HG02973 (cell line): ENCODE data around the gene CAMK2D.

Source experiments
- ATAC-seq: cut with Tn5 transposase; IDR thresholded peaks from one replicate; pipeline ENCODE4 v1.9.1; 2021; ENCODE audit warnings: moderate library complexity; ENCODE audit not compliant: unreplicated experiment

Gene CAMK2D

DNA sequence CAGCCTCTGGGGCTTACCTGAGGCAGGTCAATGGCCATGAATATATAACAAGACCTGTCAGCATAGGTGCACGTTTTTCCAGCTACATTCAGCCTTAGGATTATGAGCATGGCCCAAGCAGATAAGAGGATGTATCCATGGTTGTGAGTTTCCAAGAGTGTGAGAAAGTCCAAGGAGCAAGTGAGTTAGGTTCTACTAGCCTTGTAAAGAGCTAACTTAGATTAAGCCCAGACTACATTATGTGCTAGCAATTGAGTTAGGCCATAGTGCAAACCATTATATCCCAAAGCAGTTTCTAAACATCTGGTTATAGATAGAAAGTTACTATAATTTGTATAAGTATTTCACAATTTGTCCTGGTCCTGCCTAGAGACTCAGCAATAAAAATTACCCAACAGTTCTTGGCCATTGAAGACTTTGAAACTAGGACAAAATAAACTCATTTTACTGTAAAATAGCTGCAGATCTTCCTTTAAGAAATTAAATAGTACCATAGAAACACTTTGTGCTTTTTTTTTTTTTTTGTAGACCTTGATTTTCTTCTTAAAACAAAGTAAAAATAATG is 312.0 kb downstream of the CAMK2D start:
- ATAC-seq = no peak

DNA sequence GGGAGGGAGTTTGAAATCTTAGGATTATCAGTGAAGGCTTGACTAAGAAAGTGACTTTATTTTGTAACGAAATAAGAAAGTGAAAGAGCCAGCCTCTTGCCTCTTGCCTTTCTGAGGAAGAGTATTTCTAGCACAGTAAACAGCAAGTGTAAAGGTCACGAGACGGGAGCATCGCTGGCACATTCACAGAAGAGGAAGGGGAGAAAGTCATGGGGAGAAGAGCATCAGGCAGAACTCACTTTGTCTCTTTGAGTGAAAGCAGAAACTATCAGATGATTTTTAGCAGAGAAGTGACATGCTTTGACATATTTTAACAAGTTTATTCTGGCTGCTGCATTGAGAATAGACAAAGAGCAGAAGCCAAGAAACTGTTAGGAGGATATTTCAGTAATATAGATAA is 313.8 kb downstream of the CAMK2D start:
- ATAC-seq = no peak

DNA sequence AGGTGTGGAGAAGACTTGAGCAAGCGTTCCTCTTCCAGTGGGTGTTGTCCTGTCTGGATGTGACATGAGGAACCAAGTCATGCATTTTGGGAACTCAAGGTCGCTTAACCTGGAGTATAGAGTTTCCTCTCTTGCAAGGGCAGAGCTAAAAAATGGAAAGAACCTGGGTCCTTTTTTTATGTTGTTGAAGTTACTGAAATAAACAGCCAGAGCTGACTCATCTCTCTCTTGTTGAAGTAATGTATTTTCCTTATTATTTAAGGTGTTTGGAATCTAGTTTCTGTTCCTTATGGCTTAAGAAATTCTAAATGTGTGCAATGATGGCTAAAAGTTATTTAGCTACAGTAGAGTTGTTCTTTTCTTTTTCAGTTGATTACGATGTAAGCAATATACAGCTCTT is 314.5 kb downstream of the CAMK2D start:
- no peak for ATAC-seq

DNA sequence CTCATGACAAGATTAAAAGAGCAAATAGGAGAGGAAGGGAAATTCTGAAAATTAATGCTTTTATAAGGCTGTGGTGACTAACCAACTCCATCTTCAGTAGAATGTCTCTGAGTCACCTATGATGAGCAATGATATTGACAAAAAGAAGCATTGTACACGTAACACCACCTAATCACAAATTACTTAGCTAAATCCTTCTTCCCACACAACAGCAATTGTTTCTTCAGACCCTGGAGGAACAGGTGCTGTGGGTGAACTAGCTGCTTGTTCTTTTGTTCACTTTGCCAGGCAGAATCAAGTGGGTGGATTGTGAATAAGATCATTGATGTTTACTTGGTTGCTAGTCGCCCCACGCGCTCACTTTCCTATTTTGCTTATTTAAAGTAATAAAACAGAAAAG is 315.5 kb downstream of the CAMK2D start:
- ATAC-seq = no peak

DNA sequence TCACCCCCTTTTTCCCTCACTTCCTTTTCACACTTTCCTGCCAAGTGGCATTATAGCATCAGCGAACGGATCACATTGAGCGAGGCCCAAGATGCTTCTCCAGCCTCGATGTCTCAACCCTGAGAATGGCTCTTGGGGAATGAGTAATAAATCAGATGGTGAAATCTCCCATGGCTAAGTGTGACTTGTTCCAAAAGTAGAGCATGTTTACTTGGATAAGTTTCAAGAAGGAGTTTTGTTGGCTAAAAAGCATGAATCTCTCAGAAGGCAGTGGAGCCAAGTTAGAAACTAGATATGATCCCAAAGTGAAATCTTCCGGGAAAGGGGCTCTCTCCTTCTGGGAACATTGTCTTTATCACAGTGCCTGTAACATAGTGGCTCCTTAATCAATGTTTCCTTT is 316.3 kb downstream of the CAMK2D start:
- no peak for ATAC-seq

DNA sequence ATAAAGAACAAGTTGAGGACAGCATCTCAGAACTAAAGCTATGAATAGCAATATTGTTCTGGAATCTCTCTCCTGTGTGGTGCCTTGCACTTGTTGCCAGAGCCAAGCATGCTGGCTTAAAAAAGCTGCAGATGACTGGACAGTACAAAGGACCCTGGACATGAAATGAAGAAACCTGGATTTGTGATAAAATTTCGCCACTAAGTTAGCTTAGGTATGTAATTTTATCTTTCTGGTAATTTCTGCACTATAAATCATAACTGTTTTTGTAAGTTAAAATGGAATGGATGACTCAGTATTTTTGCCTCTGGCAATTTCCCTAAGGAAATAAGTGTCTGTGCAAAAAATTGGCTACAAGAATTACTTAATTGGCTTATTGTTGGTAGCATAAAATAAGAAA is 317.2 kb downstream of the CAMK2D start:
- ATAC-seq = no peak

DNA sequence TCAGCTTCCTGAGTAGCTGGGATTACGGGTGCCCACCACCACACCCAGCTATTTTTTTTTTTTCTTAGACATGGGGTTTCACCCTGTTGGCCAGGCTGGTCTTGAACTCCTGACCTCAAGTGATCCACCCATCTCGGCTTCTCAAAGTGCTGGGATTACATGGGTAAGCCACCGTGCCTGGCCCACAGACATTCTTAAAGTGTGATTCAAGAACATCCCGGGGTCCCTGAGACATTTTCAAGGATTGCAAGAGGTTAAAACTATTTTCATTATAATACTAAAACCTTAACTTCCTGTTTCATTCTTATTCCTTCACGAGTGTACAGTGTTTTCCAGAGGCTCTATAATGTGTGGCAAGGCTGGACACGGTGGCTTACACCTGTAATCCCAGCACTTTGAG is 318.7 kb downstream of the CAMK2D start:
- ATAC-seq = no peak

DNA sequence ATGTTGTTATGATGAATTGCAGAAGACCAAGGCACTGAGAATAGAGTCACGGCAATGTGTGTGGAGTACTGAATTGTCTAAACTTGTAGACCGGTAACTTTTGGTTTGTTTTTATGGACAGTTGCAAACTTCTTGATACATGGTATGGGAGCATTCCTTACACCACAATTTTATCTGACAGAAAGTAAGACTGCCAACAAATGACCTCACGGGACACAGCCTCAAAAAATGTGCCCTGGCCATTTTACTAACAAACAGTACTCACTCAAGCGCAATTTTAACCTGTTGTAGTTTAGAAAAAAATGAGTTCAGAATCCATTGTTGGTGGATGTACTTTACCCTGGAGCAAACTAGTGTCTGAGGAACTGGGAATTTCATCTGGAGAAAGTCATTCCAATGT is 321.2 kb downstream of the CAMK2D start:
- no peak for ATAC-seq

DNA sequence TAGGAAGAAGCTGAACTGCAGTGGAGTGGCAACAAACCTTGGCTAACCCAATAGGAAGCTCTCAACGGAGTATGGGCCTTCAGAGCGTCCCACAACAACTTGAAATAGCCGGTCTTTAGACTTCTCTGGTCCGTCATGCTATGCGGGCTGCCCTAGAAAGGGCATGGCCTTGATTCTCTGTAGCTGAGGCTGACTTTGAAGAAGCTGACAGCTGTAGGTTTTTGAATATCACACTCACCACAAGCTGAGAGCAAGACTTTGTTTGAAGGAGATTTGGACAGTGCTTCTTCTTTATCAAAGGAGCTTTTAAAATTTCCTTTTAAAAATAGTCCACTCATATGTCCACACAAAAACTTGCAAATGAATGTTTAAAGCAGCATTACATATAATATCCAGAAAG is 322.9 kb downstream of the CAMK2D start:
- ATAC-seq = no peak

DNA sequence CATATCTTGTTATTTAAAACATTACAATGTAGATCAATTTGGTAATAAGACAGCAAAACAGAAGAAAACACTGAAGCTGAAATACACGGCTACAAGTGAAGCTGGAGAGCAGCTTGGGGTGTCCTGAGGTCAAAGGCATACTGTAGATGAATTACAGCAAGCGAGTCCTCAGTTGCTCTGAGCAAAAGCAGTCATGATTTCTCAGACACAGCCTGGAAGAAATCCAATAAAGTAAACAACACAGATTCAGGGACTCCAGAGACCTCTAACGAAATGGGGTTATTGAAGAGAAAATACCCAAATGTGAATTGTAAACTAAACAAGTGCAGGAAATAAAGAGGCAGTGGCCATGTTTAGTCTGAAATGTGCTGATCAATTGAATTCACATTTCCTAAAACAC is 324.4 kb downstream of the CAMK2D start:
- ATAC-seq = no peak

DNA sequence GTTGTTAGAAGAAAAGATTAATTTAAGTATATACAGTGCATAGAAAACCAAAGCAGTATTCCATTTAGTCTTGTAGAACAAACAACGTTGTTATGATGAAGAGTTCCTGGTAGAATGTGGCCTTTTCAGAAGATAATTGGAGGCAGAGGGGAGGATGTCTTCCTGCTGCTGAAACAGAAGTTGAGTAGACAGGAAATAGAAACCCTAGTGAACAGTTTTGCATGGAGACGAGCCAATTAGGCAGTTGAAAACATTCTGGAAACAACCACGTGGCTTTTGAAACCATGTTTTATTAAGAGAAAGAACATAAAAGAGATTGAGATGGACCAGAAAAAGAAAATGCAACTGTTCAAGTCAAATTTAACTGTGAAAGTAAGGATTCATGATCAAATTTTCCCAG is 325.2 kb downstream of the CAMK2D start:
- no peak for ATAC-seq

DNA sequence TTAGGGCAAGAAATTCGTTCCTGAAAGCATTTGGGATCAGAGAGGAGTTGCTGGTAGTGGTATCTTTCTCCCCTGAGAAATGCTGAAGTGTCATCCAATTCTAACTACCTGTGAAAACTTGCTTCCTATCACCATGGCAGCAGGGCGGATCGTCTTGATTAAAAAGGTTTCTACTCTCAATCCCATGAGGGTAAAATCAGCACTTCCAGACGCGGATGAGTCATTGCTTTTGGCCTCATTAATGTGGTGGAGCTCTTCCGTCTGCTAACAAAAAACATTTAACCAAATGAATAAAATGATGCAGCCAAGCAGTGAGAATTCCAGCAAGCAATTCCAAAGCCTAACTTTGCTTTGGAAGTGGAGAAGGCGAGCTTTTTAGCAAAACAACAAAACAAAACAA is 325.6 kb downstream of the CAMK2D start:
- no peak for ATAC-seq

DNA sequence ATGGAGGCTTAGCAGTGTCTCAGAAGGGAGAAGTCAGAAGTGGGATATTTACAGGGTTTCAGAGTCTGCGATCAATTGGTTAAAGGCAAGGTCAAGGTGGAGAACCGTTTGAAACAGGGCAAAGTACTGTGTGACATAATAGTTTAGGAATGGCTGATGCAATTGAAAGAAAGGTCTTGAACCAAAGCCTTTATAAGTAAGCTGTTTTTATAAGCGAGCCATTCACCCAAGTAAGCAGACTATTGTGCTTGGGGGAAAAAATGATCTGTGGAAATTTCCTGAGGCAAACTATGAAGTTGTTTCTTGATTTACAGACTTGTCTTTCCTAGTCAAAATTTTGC is 327.3 kb downstream of the CAMK2D start:
- no peak for ATAC-seq

DNA sequence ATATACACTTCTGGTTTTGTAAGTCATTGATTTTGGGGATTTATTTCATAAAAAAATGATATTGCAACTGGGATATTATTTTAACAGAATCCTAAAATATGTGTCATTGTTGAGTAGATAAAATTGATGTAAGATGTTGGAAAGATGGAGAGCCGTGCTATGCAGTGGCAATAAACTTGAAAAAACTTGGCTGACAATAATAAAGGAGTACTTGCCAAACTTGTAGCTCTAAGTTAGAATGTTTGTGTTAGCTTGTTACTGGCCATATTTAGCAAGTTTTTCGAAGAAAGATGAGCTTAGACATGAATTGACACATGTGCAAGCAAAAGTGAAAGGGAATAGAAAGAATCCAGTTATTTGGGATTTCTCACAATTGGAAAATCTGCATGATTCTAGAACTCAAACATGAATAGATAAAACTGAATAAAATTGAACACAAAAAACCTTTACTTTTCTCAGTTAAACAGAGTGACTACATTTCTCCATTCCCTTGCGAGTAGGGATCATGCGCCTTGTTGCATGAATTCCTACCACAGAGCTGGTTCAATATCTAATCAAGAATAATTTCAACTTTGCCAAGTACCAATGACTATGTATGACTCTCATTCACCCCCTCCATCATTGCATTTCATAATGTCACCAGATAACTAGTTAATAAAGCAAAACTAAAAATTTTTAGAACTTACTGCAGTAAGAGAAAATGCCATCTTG is 327.8 kb downstream of the CAMK2D start:
- no peak for ATAC-seq

DNA sequence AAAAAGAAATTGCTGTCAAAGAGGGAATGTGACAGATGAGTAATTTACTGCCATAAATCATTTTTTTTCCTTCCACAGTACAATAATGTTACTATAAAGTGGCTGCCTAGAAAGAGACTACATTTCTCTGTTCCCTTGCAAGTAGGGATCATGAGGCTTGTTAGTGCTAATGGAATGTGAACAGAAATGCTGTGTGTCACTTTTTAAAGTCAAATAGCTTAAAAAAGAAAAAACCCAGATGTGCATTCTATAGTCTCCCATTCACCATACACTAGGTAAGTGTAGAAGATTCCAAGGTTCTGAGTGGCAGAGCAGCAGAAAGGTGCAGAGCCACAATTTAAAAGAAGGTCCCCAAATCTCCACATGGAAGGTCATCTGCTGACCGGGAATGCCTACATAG is 328.4 kb downstream of the CAMK2D start:
- no peak for ATAC-seq

DNA sequence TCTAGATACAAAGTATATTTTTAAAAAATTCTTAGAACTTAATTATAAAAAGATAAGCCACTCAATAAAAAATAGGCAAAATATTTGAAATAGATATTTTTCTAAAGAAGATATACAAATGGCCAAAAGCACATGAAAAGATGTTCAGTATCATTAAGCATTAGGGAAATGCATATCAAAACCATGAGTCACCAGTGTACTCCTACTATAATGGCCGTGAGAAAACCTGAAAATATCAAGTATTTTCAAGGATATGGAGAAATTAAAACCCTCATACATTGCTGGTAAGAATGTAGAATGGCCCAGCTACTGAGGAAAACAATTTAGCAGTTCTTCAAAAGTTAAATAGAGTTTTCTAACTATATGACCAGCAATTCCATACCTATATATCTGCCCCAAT is 337.9 kb downstream of the CAMK2D start:
- ATAC-seq = no peak

DNA sequence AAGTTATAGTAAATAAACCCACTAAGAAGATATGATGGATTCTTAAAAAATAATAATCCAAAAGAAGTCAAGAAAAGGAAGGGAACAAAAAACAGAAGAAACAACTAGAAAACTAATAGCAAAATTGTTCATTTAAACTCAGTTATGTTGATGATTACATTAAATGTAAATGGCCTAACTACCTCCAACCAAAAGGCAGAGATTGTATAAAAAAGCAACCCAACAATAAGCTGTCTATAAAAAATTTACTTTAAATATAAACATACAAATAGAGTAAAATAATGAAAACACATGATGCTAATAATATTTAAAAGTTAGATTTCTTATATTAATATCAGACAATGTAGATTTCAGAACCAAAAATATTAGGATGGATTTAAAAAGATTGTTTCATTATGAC is 340.6 kb downstream of the CAMK2D start:
- ATAC-seq = no peak

DNA sequence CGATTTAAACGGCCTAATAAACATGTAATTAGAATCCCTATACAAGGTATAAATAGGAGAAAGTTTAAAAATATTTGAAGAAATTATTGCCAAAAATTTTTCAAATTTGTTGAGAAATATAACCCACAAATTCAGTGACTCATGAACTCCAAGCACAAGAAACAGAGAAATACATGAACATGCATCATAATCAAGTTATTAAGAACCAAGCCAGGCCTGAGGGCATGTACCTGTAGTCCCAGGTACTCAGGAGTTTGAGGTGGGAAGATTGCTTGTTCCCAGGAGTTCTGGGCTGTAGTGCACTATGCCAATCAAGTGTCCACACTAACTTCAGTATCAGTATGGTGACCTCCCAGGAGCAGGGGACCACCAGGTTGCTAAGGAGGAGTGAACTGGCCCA is 341.9 kb downstream of the CAMK2D start:
- no peak for ATAC-seq

DNA sequence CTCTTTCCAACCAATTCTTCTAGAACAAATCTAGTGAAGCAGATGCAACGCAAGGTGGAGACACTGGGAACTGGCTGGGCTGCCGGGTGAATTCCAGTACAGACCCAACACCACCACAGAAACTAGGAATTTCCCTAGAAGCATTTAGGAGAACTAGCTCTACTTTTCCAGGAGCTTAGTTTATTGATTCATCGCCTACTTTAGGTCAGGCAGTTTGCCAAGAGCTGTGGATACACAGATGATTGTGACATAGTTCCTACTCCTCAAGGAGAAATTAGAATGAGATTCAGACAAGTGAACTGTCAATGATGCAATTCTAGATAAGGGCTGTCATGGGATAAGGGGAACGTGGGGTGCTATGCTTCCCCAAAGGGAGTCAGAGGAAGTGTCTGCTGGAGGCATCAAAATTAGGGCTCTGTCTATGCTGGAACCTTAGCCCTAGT is 350.0 kb downstream of the CAMK2D start:
- ATAC-seq = no peak

DNA sequence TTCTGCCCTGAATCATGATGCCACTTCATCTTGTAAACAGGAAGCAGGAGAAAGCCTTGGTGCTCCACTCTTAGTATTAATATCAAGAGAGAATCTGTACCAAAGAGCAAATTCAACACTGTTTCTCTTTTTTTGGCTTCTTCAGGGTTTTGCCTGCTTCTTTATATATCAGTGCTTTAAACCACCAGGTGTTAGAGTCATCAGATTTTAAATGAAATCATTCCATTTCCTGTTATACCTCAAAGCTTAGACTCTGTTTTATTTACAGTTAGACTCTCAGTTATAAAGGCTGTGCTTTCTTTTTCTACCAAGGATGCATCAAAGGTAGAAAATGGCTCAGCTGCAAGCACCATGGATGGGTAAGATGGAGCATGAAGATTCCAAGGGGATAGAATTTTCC is 350.9 kb downstream of the CAMK2D start:
- ATAC-seq = no peak

DNA sequence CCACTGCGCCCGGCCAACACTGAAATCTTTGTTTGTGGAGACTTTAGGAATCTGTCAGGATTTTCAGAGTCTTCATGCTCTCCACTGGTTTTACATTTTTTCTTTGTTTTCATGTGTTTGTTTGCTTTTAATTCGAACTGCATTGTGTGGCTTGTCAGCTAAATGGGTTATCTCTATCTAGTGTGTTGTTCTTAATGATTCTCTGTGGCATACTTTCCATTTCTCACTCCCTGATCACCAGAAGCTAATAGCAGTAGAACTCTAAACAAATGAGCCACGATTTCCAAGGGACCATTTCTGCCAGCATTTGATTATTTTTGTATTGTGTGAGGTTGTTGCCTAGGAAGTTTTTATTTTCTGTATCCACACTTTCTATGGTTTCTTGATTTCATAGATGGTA is 352.4 kb downstream of the CAMK2D start:
- no peak for ATAC-seq

DNA sequence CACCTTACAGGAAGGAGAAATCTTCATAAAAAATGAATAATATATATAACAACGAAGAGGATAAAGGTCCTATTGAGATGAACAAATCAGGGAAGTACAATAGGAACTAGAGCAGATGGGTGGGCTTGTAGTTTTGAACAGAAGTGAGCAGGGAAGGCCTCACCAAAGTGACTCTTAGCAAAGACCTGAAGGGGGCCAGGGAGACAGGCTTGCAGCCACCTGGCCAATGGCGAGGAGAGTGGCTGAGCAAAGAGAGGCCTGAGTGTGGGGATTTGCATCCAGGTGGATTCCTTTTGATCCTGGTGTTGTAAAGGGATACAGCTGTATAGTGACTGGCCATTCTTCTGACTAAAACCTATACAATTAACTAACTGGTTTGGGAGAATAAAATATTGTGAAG is 354.1 kb downstream of the CAMK2D start:
- no peak for ATAC-seq

DNA sequence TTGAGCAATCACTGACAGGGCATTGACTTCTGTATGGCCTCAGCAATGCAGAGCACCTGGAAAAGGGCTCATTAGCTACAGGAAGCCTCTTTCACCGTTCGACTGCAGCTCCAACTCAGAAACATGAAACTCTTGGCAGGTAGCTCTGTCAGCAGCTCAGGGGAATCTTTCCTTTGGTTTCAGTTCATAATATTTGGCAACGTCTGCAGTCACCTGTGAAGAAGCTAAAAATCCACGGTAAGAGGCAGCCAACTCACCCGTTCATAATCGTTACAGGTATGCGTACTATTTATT is 354.9 kb downstream of the CAMK2D start:
- ATAC-seq = no peak
